Measurements from ENCODE around the gene SAMD14. TPM values are rescaled to one million over a fixed set of nuclear protein-coding genes. Genes with fewer than 3 reads are reported as not detected.

Gene SAMD14
- total RNA-seq, 1 donor from 2014 or later: 6.0 TPM

GRCh38 chr17:50060951-50061712 is 68.8 kb downstream of the SAMD14 start:
- Mint-ChIP-seq H3K9me3 (ENCODE audit: low read depth) (no peaks in the 10 kb centered on the region), H3K4me1 (ENCODE audit: low read depth) (peaks cover 14% of the 10 kb centered on the region), H3K27ac (no peak overlapping the region), H3K4me3 (ENCODE audit: low read depth) (no peak overlapping the region), H3K36me3 (ENCODE audit: insufficient read depth) (no peaks in the 10 kb centered on the region), H3K27me3 (peaks cover 34% of the 10 kb centered on the region)
- TF ChIP-seq, protein P1, sequence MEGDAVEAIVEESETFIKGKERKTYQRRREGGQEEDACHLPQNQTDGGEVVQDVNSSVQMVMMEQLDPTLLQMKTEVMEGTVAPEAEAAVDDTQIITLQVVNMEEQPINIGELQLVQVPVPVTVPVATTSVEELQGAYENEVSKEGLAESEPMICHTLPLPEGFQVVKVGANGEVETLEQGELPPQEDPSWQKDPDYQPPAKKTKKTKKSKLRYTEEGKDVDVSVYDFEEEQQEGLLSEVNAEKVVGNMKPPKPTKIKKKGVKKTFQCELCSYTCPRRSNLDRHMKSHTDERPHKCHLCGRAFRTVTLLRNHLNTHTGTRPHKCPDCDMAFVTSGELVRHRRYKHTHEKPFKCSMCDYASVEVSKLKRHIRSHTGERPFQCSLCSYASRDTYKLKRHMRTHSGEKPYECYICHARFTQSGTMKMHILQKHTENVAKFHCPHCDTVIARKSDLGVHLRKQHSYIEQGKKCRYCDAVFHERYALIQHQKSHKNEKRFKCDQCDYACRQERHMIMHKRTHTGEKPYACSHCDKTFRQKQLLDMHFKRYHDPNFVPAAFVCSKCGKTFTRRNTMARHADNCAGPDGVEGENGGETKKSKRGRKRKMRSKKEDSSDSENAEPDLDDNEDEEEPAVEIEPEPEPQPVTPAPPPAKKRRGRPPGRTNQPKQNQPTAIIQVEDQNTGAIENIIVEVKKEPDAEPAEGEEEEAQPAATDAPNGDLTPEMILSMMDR (IDR thresholded peaks at IDR 0.05; ENCODE audit: unreplicated experiment): no peak
- DNase-seq (ENCODE audit: low spot score, unreplicated experiment): no peak

Other genes with a start within 250 kb of the SAMD14 start
- 1.9 and 2.4 TPM in 2 replicates for gene DLX4, start 161.0 kb downstream of the SAMD14 start, total RNA-seq
- 1.5 and 1.8 TPM in 2 replicates for gene DLX3, start 134.9 kb downstream of the SAMD14 start, total RNA-seq
- 17.6 and 19.5 TPM in 2 replicates for gene ITGA3, start 74.0 kb downstream of the SAMD14 start, total RNA-seq
- 35.7 and 37.1 TPM in 2 replicates for gene PDK2, start 34.8 kb downstream of the SAMD14 start, total RNA-seq
- 34.3 and 35.7 TPM in 2 replicates for gene PPP1R9B, start 20.5 kb upstream of the SAMD14 start, total RNA-seq
- gene SGCA, start 35.8 kb upstream of the SAMD14 start, total RNA-seq: not detected in 2 replicates
- gene COL1A1, start 71.5 kb upstream of the SAMD14 start, total RNA-seq: 26.7 and 38.4 TPM in 2 replicates
- 7.4 and 7.6 TPM in 2 replicates for gene TMEM92, start 144.3 kb upstream of the SAMD14 start, total RNA-seq
- 26.0 and 28.6 TPM in 2 replicates for gene XYLT2, start 216.0 kb upstream of the SAMD14 start, total RNA-seq
- 59.1 and 59.6 TPM in 2 replicates for gene MRPL27, start 243.0 kb upstream of the SAMD14 start, total RNA-seq
- gene EME1, start 243.1 kb upstream of the SAMD14 start, total RNA-seq: 10.1 and 15.0 TPM in 2 replicates

Measured in progenitor cell of endocrine pancreas (in vitro differentiated cells).